Activated CD8-positive, alpha-beta T cell treated with anti-CD3 and anti-CD28 coated beads for 36 hours (primary cell): ENCODE measurements around the gene KRT79. TPM values are rescaled to one million over a fixed set of nuclear protein-coding genes. Genes with fewer than 3 reads are reported as not detected.

Experiments
- ATAC-seq: fragments of 200-7000 bp; cut with Tn5 transposase; one replicate; pipeline ENCODE4 v1.10.0; 2021; ENCODE audit warnings: mild to moderate bottlenecking, moderate library complexity
- CTCF ChIA-PET: fragments of 350-600 bp; sonication (Branson Sonifier 250); formaldehyde crosslinking; loops from one replicate; lab custom pipeline; 2021; ENCODE audit warnings: antibody characterized with exemption; lab: Charles Lee
- POLR2A ChIA-PET: fragments of 350-600 bp; sonication (Branson Sonifier 250); formaldehyde crosslinking; loops from one replicate; lab custom pipeline; 2021; ENCODE audit warnings: antibody characterized with exemption; lab: Charles Lee
- DNase-seq: peaks from one replicate; pipeline ENCODE4 v3.0.0-alpha.2; 2020
- H3K27ac Mint-ChIP-seq: one replicate; pipeline ENCODE4 v1.8.0; 2021; ENCODE audit warnings: mild to moderate bottlenecking, mixed read lengths
- H3K27me3 Mint-ChIP-seq: one replicate; pipeline ENCODE4 v1.8.0; 2021; ENCODE audit warnings: mixed read lengths
- H3K36me3 Mint-ChIP-seq: one replicate; pipeline ENCODE4 v1.8.0; 2021; ENCODE audit warnings: low read depth, mixed read lengths
- H3K4me1 Mint-ChIP-seq: one replicate; pipeline ENCODE4 v1.8.0; 2021; ENCODE audit warnings: low read depth, mixed read lengths
- H3K4me3 Mint-ChIP-seq: one replicate; pipeline ENCODE4 v1.8.0; 2021; ENCODE audit warnings: mild to moderate bottlenecking, moderate library complexity, mixed read lengths
- H3K9me3 Mint-ChIP-seq: one replicate; pipeline ENCODE4 v1.8.0; 2021; ENCODE audit warnings: mixed read lengths
- intact Hi-C: fragments of 100-400 bp; cut with micrococcal nuclease; formaldehyde crosslinking; loops from one replicate; pipeline ENCODE4 v1.10.0; 2022
- total RNA-seq, 2 experiments: library from RNA; stranded (reverse); gene quantifications; one replicate each; pipeline ENCODE4 v1.2.3, GENCODE V29; 2021
- TF ChIP-seq, protein P1 (sequence below): fragments of 200-600 bp; IDR thresholded peaks from one replicate; pipeline ENCODE4 v1.8.0; 2022; ENCODE audit warnings: antibody characterized with exemption, mild to moderate bottlenecking

The KRT79 gene
- total RNA-seq, 2 experiments from 2014 or later, result 0.87 to 1.6 TPM

DNA sequence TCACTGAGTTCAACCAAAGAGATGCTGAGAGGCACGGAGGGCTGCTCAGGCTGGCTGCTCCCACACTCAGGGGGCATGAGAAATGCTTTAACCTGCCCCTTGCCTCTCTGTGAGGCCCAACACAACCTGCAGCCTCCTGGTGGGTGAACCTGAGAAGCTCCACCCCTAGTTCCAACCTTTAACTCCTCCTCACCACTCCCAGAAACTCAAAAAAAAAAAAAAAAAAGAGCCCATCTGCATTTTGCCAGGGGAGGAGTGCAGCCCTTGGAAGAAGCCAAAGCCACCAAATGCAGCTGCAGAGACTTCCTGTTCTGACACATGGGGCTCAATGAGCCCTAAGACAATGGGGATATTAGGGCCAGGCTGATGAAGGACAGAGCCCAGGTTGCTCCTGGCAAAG is 29.1 kb downstream of the KRT79 start:
- POLR2A ChIA-PET, result no interaction called here
- no peak overlapping the region for H3K4me3 Mint-ChIP-seq

DNA sequence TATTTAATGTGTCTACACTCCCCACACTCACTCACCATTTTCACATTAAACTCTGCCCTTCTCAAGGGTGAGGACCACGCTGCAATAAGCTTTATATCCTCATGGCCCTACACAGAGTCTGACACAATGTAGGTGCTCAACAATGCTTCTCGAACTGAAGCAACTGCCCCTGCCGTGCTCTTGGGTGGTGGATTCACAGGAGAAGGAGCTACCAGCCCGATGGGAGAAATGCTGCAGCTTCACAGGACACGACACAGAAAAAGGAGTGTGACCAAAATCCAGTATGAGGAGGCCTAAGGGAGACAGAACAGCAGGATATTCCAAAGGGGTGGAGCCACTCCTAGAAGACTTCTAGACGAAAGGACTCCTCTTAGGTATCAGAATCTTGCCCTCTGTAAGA is 31.7 kb downstream of the KRT79 start:
- DNase-seq, result no peak
- POLR2A ChIA-PET, result no interaction called here
- H3K9me3 Mint-ChIP-seq, result no peaks in the 10 kb centered on the region
- intact Hi-C loops, result no loop called here
- TF ChIP-seq, protein P1, sequence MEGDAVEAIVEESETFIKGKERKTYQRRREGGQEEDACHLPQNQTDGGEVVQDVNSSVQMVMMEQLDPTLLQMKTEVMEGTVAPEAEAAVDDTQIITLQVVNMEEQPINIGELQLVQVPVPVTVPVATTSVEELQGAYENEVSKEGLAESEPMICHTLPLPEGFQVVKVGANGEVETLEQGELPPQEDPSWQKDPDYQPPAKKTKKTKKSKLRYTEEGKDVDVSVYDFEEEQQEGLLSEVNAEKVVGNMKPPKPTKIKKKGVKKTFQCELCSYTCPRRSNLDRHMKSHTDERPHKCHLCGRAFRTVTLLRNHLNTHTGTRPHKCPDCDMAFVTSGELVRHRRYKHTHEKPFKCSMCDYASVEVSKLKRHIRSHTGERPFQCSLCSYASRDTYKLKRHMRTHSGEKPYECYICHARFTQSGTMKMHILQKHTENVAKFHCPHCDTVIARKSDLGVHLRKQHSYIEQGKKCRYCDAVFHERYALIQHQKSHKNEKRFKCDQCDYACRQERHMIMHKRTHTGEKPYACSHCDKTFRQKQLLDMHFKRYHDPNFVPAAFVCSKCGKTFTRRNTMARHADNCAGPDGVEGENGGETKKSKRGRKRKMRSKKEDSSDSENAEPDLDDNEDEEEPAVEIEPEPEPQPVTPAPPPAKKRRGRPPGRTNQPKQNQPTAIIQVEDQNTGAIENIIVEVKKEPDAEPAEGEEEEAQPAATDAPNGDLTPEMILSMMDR, result no peak
- H3K27me3 Mint-ChIP-seq, result peaks cover 1% of the 10 kb centered on the region
- H3K4me1 Mint-ChIP-seq, result no peaks in the 10 kb centered on the region
- no peak for ATAC-seq
- CTCF ChIA-PET, result no interaction called here
- no peak overlapping the region for H3K4me3 Mint-ChIP-seq
- H3K27ac Mint-ChIP-seq, result no peak overlapping the region
- H3K36me3 Mint-ChIP-seq, result no peaks in the 10 kb centered on the region

More for the DNA sequence above, 29.1 kb downstream of the KRT79 start:
- CTCF ChIA-PET, result no interaction called here
- no peak for DNase-seq
- intact Hi-C loops, result no loop called here
- no peaks in the 10 kb centered on the region for H3K4me1 Mint-ChIP-seq
- peaks cover 1% of the 10 kb centered on the region for H3K27me3 Mint-ChIP-seq
- no peaks in the 10 kb centered on the region for H3K36me3 Mint-ChIP-seq
- ATAC-seq, result no peak
- no peaks in the 10 kb centered on the region for H3K9me3 Mint-ChIP-seq
- no peak overlapping the region for H3K27ac Mint-ChIP-seq
- TF ChIP-seq, protein P1, result no peak

DNA sequence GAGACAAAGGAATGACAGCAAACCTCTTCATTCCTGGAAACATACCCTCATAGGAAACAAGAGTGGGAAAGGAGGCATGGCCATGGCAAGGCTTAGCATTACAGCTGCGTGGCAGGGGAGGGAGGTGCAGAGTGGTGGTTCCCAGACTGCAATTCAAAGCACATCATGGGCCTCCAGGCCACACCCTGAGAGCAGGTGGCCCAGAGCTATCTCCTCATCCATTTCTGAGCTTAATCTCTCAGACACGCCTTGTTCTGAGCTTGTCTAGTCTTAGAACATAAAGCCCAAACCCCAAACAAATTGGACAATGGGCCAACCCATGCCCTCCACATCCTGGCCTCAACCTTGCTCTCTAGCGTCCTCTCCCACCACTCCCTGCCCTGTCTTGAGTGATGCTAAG is 32.3 kb downstream of the KRT79 start:
- Mint-ChIP-seq H3K4me3 (no peak overlapping the region), H3K27ac (no peak overlapping the region), H3K9me3 (no peaks in the 10 kb centered on the region), H3K4me1 (no peaks in the 10 kb centered on the region), H3K27me3 (peaks cover 1% of the 10 kb centered on the region), H3K36me3 (no peaks in the 10 kb centered on the region)
- ATAC-seq (no peak), DNase-seq (no peak)
- POLR2A ChIA-PET, result interaction anchor here (0.6 kb wide), 2 partner anchors 246 to 368 kb away, joined by 3 read pairs; no protein-coding TSS in a partner anchor
- CTCF ChIA-PET, result no interaction called here
- TF ChIP-seq, protein P1, result no peak
- intact Hi-C loops, result no loop called here

DNA sequence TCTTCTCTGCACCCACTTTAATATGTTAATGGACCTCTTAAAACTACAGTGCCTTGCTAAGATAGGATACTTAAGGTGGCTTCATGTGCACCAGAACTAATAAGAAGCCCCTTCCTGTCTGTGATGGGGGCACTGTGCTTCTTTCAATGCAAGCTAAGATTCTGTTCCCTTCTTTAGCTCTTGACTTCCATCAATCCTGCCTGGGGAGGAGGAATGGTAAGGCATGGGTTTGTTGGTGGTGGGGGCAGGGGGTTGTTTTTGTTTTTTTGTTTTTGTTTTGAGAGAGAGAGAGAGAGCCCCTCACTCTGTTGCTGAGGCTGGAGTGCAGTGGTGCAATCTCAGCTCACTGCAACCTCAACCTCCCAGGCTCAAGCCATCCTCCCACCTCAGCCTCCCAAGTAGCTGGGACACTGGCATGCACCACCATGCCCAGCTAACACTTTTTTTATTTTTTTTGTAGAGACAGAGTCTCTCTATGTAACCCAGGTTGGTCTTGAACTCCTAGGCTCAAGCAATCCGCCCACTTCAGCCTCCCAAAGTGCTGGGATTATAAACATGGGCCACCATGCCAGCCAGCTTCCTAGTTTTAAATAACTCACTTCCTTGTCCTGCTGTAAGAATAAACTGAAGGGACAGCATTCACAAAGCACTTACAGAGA is 33.7 kb downstream of the KRT79 start:
- TF ChIP-seq, protein P1, result no peak
- no peaks in the 10 kb centered on the region for H3K4me1 Mint-ChIP-seq
- ATAC-seq, result no peak
- no peak overlapping the region for H3K4me3 Mint-ChIP-seq
- CTCF ChIA-PET, result interaction anchor here (0.6 kb wide), 1 partner anchor 76 kb away, joined by 3 read pairs; no protein-coding TSS in a partner anchor
- POLR2A ChIA-PET, result interaction anchor here (0.6 kb wide), 2 partner anchors 245 to 264 kb away, joined by 3 read pairs; no protein-coding TSS in a partner anchor
- no peaks in the 10 kb centered on the region for H3K36me3 Mint-ChIP-seq
- no peaks in the 10 kb centered on the region for H3K27me3 Mint-ChIP-seq
- no peak for DNase-seq
- H3K27ac Mint-ChIP-seq, result no peak overlapping the region
- H3K9me3 Mint-ChIP-seq, result no peaks in the 10 kb centered on the region
- intact Hi-C loops, result no loop called here

DNA sequence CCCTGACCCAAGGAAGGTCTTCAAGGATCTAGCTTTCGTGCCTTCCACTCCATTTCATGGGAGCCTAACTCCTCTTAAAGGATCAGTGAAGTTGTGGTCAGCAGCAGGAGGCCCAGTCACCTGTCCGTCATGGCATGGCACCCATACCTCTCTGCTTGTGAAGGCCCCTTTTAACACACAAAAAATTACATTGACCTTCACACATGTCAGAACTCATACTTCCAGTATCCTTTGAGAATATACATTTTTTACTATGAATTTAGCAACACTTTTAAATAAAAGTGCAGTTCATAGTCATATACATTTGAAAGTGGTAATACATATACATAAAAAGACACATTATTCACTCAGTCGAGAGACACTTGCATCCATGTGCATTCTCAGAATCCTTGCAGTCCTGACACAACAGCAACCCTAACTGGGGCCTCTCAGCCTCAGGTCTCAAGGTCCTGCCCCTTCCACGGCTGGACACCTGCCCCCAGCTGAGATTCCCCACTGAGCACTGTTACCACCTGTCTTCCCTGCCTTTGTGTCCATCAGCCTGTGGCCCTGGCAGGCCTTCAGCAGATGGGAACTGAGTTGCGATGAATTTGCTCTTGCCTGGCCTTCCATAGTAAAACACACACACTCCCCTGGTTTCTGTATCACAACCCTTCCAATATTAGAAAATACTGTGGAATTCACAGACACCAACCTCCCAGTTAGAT is 34.5 kb downstream of the KRT79 start:
- no peaks in the 10 kb centered on the region for H3K36me3 Mint-ChIP-seq
- no peaks in the 10 kb centered on the region for H3K9me3 Mint-ChIP-seq
- TF ChIP-seq, protein P1, result no peak
- intact Hi-C loops, result no loop called here
- CTCF ChIA-PET, result interaction anchor here (0.6 kb wide), 1 partner anchor 77 kb away, joined by 3 read pairs; no protein-coding TSS in a partner anchor
- no peak overlapping the region for H3K4me3 Mint-ChIP-seq
- ATAC-seq (no peak), DNase-seq (no peak)
- H3K27me3 Mint-ChIP-seq, result no peaks in the 10 kb centered on the region
- H3K27ac Mint-ChIP-seq, result no peak overlapping the region
- POLR2A ChIA-PET, result interaction anchor here (0.6 kb wide), 1 partner anchor 245 kb away, joined by 3 read pairs; no protein-coding TSS in a partner anchor
- peaks cover under 1% of the 10 kb centered on the region for H3K4me1 Mint-ChIP-seq
